Esophagus muscularis mucosa (tissue), 4 donors: ENCODE measurements around the gene PTPRU.

Experiments used
- CTCF ChIP-seq, 3 experiments: fragments of 200-600 bp in 2 of 3; fragments of 450-650 bp in 1 of 3; sonication (generic) in 2 of 3; IDR thresholded peaks; one replicate each; pipeline ENCODE4 v1.5.1; 2017 to 2019; ENCODE audit warnings: antibody characterized with exemption in 3 of 3, mild to moderate bottlenecking in 2 of 3, moderate library complexity in 1 of 3
- EP300 ChIP-seq: sonication (generic); formaldehyde crosslinking; IDR thresholded peaks from one replicate; pipeline ENCODE4 v1.6.1; 2017; ENCODE audit warnings: antibody characterized with exemption
- POLR2A ChIP-seq: fragments of 450-650 bp; IDR thresholded peaks from one replicate; pipeline ENCODE4 v1.6.1; 2017; ENCODE audit warnings: antibody characterized with exemption, moderate library complexity, mild to moderate bottlenecking, low read depth

GRCh38 chr1:29324771-29325351, 88.5 kb downstream of the PTPRU start:
- no peak for TF ChIP-seq POLR2A
- TF ChIP-seq CTCF (IDR thresholded peaks at IDR 0.05): no peak
- no peak for TF ChIP-seq EP300
